GM18526 (cell line): ENCODE data around the gene HOXD11.

ENCODE experiments used
- POLR2A ChIP-seq: IDR thresholded peaks from 3 replicates; pipeline ENCODE4 v1.6.1; 2011; ENCODE audit not compliant: insufficient read length; ENCODE audit errors: extremely low read depth

The HOXD11 gene

DNA sequence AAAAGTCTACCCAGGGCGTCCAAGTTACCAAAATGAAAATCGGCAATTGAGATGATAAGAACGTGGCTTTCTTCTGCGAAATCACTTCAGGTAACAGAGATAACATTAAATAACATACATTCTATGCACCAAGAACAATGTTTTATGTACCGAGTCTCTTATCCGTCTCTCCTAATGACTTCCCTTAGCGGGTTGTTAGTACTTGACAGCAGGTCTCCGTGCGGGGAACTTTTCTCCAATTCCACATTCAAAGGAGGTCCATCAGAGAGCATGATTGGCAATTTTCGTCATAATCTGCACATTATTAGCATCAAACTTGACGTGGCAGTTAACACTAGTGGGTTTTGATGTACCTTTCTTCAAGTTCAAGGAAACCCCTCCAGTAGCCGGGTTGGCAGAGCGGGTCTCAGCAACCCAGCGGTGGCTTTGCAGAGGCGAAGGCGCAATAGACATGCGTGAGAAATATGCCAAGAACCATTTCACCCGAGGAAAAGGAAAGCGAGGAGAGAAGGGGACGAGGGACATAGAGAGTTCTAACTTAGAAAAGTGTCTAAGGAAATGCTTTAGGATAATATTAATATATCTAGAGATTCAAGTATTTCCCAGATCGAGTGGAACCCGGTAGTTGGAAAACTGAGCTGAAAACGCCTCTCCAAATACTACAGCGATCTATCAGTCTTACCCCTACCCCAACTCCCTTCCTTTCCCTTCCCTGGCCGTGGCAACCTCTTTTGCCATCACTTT lies 28.4 kb upstream of the HOXD11 start:
- TF ChIP-seq POLR2A = no peak

DNA sequence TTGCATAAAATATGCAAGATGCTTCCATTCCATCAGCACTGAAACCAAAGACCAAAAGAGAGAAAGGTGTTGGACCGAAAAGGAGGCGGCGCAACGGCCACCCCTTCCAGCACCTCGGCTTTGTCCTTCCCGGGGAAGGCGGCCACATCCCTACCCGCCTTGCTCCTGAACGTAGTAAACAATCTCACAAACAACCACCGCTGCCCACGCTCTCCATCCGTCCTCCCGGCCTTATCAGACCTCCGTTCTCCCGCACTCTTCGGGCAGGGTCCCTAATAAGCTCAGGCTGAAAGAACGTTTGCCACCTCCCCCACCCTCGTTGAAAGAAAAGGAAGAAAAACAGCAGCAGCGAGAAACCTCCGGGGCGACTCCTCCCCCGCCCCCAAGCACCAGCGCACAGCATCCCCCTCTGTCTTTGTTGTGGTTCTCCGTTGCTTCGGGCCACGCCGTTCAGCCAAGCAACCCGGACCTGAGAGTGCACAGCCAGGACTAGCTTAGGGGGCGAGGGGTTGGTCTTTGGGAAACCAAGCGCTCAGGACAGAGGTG lies 27.7 kb upstream of the HOXD11 start:
- TF ChIP-seq POLR2A = no peak

DNA sequence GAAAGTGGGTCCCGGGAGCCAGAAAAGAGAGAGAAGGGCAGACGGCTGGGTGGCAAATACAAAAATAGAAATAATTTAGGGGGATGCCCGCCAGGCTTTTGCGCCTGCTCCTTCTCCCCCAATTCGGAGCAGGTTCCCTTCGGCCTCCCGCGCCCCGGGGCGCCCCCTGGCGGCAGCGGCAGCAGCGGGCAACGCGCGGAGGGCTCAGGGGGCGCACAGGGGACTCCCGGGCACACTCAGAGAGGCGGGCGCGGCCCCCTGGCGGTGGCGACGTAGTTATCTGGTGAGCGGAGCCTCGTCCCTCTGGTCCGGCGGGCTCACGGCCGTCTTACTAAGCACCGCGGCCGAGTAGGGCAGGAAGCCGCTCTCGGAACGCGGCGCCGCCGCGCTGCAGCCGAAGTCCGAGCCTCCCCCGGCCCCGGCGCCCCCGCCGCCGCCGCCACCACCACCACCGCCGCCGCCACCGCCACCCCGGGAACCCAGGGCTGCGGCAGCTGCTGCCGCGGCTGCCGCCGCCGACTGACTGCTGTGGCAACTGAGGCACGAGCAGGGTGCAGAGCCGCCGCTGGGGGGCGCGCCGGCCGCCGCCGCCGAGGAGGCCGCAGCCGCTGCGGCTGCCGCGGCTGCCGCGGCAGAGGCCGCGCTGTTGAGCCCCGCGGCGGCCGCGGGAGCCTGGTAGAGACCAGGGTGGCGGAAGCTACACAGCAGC lies 27.1 kb upstream of the HOXD11 start:
- TF ChIP-seq POLR2A = no peak

DNA sequence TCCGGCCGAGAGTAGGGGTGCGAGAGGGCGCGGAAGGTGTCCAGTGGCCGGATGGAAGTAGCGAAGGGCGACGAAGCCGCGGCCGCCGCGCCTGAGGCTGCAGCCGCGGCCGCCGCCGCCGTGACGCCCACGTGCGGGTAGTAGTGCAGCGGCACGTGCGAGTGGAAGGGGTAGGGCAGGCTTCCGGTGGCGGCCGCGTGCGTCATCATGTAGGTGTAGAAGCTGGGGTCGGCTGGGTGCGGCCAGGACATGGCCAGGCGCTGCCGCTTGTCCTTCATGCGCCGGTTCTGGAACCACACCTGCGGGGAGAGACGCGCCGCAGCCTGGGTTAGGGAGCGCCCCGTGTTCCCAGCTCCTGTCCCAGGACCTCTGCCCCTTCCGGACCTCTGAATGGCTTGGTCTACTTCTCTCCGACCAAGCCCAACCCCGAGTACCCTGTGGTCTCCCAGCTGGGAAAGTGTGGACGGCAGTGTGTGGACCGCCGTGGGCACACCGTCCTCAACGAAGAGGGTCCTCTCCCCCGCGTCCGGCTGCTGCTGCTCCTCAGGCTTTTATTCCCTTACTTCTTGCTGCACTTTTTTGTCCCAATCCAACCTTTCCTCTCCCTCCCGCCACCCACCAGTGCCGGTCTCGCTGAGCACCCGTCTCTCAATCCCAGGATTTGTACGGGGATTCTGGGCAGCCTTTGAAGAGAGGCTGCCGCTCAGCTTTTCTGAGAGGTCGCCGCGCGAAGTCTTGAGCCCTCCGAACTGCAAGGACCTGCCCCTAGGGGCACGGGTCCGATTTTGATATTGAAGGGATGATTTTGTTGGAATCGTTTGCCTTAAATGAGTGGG lies 26.3 kb upstream of the HOXD11 start:
- no peak for TF ChIP-seq POLR2A

DNA sequence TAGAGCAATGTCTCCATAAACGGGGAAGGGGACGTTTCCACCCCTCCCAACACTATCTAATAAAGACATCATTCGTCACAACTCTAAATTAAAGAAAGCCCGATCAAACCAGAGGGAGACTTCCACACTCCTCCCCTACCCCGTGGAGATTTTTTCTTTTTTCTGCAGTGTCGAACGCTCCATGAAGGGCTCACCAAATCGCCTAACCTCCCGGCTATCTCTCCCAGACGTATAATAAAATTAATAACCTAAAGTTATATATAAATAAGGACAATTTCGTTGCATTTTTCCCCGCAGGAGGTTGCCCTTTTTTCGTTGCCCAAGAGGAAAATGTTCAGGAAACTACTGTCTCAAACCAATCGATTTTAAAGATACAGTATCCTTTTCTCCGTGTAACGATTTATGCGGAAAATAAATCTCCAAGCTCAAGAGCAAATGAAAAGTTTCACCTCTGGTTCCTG lies 25.7 kb upstream of the HOXD11 start:
- TF ChIP-seq POLR2A = no peak

DNA sequence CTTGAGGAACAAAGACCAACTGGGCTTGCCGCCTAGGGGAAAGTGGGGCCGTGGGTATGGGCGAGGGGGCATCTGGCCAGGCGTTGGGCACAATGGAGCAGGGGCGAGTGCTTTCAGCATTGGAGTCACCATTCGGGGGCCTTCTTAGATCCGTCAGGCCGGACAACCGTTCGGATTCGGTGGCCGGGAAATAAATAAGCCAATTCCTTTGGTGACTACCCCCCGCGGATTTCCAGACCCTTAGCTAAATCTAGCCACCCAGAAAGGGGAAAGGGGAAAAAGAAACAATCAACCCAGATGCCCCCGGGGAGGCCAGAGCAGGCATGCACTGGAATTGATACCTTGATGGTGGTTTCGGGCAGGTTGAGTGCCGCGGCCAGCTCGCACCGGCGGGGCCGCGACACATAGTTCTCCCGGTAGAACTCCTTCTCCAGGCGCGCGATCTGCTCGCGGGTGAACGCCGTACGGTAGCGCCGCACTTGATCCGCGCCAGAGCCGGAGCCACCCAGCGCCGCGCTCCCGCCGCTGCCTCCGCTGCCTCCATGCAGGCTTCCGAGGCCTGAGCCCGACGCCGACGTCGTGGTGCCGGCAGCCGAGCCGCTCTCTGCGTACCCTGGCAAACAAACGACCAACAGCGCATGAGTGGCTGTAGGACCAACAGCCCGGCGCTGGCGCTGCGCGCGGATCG lies 25.1 kb upstream of the HOXD11 start:
- no peak for TF ChIP-seq POLR2A

DNA sequence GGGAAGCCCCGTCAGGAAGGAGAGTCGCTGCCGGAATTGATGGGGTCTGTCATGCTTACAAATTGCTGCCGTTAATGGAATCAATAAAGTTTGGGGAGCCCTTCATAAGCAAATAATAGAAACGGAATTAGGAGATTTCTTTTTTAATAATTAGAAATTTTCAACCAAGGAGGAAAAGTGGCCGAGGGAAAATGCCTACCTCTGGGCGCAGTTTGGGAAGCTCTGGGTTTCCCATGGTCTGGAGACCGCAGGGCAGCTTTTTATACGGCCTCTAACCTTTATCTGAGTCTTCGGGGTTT lies 24.6 kb upstream of the HOXD11 start:
- TF ChIP-seq POLR2A = no peak

DNA sequence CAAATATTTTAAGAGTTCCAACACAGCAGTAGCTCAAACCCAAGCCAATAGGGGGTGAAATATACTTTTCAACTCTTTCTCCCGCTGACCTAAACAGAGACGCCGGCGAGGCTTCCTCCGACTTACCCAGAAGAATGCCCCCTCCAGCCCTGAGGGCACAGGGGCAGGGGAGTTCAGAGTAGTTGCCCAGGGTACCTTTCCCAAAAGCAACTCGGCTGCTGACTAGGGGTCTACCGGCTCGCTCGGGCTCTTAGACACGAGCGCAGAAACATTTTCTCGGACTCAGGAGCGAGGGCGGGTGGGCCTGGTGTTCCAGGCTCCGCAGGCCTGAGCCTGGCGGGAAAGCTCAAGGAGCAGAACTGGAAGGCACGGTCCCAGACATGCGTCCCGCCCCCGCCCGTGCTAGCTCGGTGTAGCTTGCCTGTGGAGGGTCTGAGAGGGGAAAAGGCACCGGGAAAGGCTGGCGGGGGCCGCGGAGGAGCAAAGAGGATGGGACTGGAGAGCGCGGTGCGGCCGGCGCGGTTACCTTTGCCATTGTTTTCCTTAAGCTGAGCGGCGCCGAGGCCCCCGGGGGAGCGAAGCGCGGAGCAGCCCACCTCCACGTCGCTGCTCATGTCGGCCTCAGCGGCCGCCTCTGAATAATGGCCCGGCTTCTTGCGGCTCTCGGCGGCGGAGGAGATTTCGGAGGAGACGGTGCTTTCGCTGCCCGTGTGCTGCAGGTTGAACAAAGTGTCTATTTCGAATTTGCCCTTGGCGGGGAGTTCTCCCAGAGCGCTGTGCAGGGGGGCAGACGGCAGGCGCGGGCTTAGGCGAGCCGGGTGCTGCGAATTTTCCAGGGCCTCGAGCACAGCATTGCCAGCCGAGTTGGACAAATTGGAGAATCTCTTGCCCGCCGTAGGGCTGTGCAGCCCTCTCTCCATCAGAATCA lies 24.0 kb upstream of the HOXD11 start:
- TF ChIP-seq POLR2A = no peak

DNA sequence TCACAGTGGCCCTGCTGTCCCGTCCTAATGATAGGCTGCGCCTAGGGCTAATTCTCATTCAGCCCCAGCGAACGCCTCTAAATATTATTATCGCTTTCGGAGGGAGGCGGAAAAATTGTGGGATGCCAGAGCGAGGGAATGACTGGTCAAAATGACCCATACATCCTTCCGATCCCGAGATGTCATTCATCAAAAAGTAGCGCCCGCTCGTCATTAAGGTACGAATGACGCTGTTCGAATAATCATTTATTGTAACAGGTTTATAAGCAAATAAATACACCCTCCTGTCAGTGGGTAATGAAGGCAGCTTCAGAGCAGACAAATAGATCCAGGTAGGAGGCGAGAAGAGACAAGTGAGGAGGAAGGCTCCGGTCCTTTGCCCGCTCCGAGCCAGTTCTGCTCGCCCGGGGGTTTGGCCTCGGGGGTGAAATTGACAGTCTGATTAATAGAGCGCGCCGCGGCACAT lies 23.3 kb upstream of the HOXD11 start, which contains the start of gene EVX2:
EVX2 (minus strand) TSS at position 167 of the 466 bp plus-strand sequence. CDS start 186 bp downstream, outside the sequence.
- no peak for TF ChIP-seq POLR2A

DNA sequence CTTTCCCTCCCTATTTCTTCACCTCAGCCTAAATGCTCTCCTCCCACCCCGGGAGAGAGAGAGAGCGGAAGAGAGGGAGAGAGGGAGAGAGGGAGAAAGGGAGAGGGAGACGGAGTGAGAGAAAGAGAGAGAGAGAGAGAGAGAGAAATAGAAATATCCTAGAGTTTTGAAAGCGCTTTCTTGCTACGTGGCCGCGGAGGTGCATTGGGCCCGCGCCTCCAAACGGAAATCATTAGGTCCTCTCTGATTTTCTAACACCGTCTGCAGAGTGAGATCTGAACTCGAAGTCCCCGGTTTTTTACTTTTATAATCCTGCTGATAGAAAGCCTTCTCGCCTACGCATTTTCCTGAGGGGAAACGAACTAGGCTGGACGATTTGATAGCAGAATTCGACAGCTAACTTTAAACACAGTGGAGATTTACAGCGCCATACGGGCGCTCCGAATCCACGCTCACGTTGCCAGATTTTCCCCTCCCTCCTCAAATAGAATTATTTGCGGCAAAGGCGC lies 22.4 kb upstream of the HOXD11 start:
- TF ChIP-seq POLR2A = no peak

DNA sequence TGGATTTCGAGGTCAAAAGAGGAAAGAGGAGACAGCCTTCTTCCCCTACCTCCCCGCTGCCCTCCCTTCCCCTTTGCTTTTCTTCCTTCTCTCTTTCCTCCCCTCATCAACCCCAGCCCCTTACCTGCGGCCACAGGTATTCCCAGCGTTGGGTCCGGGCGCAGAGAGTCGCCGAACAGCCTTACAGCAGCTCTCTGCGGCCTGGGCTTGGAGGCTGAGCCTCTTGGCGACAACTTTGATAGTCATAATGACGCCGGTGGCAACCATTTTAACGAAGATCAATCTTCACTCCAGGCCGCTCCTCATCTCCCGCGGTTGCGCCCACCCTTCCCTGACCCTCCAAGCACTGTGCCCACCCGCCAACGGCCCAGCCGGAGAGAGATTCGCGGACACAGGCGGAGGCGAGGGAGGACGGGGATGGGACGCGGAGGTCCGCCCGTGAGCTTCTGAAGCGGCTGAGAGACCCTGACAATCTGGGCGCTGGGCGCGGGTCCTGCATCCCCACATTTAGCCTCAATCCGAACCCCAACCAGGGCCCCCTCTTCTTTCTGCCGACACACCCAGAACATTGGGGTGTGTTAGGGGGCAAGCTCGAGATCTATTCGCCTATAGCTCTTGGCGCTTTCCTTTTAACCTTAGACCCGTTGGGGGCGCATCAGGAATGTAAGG lies 21.8 kb upstream of the HOXD11 start:
- no peak for TF ChIP-seq POLR2A

DNA sequence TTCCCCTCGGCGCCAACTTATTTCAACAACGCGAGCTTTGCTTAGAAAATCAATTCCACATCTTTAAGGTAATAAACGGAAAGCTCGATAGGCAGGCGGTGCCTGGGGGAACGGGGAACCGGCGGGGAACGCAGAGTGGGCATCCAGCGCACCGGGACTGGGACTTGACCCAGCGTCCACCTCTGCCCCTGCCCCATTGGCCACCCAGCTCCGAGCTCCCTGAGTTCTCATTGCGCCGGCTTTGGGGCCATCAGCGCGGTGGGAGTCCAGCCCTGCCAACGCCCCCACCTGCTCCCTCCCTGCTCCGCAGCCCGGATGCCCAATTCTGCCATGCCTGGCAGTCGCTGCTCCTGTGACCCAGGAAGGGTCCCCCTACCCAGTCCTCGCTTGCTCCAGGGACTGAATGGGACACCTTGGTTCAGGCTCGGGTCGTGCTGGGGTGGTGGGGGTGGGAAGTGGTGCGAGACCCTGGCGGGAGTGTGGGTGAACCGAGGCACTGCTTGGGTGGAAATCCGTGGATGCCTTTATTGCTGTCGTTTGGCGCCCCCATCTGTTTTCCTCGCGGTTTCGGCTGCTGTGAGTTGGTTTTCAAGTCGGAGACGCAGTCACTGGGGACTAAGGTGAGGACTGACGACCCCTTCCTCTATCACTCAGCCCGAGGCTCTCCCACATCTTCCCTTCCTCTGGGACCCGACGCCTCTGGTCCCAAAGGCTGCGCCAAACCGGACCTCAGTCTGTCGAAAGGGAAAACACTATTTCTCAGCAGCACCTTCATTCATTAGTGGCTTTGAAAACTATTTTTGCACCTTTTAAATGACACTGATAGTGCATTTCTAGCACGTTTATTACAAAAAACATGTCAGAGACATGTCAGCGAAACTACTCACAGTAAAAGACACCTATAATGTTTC lies 21.0 kb upstream of the HOXD11 start:
- no peak for TF ChIP-seq POLR2A
